GM21515 (cell line): ENCODE results near the gene PUDP.
"Not testable (repeated sequence)": the region's sequence is repeated elsewhere in the genome, so short reads cannot be mapped to it uniquely, and the experiment has no call there.

Experiments used
- ATAC-seq: cut with Tn5 transposase; IDR thresholded peaks from one replicate; pipeline ENCODE4 v1.9.1; 2021; ENCODE audit not compliant: unreplicated experiment

PUDP gene

DNA sequence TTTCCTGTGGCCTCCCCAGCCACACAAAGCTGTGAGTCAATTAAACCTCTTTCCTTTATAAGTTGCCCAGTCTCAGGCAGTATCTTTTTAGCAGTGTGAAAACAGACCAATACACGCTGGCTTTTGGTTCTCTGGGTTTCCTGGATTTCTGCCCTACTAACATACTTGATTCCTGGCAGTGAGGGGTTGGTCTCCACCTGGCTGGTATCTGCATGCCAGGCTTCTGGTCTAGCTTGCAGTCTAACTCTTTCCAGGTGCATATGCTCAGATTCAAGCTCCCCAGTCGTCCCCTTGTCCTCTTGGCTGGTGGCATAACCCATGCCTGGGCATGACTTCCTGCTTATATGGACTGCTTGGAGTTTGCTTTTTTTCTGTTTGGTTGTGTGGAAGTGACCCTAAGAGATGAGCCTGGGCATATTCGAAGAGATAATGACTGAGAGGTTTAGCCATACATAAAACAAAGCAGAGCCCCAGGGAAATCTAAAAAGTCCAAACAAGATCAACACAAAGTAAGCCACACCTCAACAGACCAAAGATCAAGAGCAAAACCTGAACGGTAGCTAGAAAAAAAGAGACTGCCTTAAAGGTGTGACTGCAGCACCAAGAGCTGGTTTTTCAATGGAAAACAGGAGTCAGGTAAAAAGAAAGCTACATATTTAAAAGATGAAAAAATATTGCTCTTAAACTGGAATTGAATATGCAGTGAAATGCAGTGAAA, 102.6 kb downstream of the PUDP start:
- no peak for ATAC-seq

DNA sequence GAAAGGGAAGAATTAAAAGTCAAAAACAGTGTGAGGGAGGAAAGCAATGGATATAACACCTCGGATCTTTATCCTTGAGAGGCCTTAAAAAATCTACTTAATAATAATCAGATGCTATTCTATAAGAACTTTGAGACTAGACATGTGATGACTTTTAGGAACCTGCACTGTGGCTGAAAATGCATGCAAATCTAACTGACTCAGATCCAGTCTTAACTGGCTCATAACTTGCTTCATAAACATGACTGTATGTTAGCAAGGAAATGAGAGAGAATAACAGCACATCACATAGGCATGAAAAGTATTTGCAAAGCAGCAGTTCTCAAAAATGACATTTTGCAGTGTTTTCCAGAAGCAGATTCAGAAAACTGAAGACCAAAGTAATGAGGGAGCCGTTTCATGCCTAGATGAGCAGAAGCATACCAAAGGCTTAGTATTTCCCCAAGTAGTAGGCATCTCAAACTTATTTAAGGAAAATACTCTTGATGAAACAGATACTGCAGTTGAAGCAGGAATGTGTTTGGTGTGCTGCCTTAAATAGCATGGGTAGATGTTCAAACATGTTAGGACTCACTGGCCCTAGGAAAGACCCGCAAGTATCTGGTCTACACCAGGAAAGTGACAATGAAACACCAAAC, 104.0 kb downstream of the PUDP start:
- not testable (repeated sequence) for ATAC-seq

DNA sequence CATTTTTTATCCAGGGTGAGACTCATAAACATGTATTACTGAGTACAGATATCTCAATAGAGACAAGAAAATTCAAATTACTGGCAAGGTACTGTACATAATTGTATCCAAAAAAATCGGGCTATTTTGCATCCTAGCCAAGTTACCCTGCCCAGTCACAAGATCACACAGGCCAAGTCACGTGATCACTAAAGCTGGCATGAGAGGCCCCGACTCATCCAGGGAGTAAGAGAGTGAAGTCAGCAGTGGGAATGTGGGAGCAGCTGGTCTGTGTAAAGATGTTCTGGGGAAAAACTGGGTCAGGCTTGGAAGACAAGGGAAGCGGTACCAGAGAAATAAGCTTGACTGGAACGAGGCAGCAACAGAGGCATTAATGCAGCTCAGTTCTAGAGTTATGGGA, 119.7 kb downstream of the PUDP start:
- no peak for ATAC-seq

DNA sequence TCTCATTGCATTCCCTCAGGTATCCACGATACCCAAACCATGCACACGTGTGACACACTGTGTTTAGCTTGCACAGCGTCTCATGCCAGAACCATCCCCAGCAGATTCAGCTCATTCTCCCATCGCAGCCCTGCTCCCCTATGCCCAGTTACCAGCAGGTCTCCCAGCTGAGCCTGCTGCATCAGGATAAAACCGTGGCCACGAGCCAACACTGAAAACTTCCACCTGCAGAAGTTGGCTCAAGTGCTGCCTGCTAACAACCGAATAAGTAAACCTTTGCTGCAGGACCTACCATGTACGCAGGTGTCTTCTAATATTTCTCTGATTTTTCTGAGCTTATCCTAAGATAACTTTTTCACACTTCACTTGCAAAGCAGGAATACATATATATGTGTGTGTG, 120.9 kb downstream of the PUDP start:
- ATAC-seq, result no peak

DNA sequence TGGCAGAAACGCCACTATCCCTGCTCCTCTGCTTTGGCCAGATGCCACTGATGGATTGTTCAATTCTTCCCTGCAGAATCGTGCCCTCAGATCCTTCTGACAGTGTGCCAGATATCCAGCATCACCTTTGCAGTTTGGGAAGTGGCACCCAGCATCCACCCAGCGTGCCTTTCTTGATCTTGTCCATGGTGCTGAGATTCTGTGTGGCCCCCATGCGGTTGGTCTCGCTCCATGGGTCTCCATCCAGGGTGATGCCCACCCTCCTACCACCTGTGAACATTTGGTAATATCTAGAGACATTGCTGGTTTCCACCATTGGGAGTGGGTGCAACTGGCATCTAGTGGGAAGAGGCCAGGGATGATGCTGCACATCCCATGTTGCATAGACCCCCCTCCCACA, 121.6 kb downstream of the PUDP start:
- not testable (repeated sequence) for ATAC-seq

DNA sequence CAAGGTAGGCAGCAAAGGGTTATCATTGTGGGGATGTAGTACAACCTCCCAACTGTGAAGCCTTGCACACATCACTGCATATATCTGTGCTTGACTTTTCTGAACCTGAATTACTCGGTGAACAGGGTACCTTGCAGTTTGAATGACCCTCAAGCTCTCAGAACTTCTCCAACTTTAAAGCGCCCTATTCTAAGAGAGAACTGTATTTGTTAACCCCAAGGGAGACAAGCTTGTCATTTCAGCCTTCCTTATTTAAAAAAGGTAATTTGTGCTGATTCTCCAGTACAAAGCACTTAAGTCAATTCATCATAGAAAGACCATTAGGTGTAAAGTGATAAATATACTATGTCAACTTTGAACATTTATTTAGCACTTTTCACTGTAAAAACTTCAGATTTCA, 122.5 kb downstream of the PUDP start:
- no peak for ATAC-seq

GRCh38 chrX:7024850-7025249, 123.1 kb downstream of the PUDP start:
- ATAC-seq, result no peak

DNA sequence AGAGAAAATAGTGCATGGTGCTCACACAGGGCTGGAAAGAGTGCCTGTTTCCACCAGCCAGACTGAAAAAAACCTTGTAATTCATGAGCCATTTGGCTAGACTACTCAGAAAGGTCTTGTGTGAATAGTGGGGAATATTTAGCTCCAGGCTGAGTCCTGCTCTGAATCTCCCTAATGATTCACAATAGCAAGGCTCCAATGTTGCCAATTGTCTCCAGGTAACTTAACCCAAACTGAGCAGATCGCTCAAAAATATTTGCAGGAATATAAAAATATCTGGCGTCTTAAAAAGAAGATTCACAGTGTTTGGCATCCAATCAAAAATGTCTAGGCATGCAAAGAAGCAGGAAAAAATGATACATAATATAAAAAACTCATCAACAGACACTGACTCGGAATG, 125.0 kb downstream of the PUDP start:
- not testable (repeated sequence) for ATAC-seq

DNA sequence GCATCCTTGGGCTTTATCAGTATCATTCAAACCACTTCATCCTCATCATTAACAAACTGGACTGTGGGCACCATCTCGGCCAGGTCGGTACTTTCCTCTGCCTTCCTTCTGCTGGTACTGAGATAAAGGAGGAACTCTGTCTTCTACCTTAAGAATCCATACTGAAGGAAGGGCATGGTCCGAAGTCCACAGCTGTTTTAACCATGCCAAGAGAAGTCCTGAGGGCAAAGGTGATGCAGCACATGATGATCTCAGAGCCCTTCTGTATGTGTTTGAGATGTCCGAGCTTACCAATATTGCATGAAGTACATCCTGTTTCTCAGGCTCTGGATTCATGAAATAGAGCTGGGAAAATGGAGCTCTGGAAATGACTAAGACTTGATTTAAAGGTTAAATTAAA, 126.0 kb downstream of the PUDP start:
- ATAC-seq, result no peak

- no peak for ATAC-seq
These were observed 128.4 kb downstream of the PUDP start for GRCh38 chrX:7019555-7019954.

- not testable (repeated sequence) for ATAC-seq
These were observed 135.6 kb downstream of the PUDP start for GRCh38 chrX:7012262-7012834.

GRCh38 chrX:7010897-7011296, 137.1 kb downstream of the PUDP start:
- ATAC-seq, result not testable (repeated sequence)

- ATAC-seq, result not testable (repeated sequence)
These were observed 140.6 kb downstream of the PUDP start for GRCh38 chrX:7007328-7007727.
